ENCODE data around the gene ADAMTS6.

Gene ADAMTS6

DNA sequence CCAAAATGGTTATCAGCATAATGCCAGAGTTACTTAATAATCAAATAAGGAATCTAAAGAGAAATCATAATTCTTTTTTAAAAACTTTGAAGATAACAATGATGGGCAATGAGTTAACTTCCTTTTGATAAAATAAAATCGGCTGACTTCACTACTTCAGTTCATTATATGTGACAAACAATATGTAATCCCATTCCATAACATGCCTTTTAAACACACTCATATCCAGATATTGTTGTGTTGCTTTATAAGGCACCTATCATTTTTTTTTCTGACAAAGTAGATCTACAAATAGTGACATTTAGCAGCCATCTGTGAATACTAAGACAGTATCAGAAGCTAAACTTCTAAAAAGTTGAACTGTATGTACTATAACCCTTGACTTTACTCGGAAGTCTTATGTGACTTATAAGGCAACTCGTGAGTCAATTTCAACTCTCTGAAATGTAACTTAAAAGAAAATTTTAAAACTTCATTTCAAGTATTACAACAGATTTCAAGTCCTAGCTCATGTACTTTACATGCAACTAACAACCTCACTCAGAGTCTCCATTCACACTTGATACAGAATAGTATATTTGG, 7.5 kb downstream of the ADAMTS6 start:
- Histone ChIP-seq H3K4me1 (ENCODE audit: control insufficient read depth in 2 of 2, insufficient read depth in 1 of 2, low read depth in 1 of 2, low read length in 2 of 2) (no peaks in the 10 kb centered on the region), H3K9me3 (replicated peaks in 1 of 2; ENCODE audit: control insufficient read depth in 2 of 2, insufficient read depth in 1 of 2, low read depth in 1 of 2, low read length in 2 of 2) (no peaks in the 10 kb centered on the region), H3K4ac (ENCODE audit: low read length) (no peak overlapping the region), H2BK5ac (ENCODE audit: low read length) (no peak overlapping the region), H2BK120ac (ENCODE audit: low read depth, low read length) (no peak overlapping the region), H2BK12ac (ENCODE audit: low read length) (no peak overlapping the region), H3K18ac (ENCODE audit: low read length) (no peak overlapping the region), H4K91ac (ENCODE audit: low read depth, low read length, poor library complexity) (no peak overlapping the region), H2BK15ac (ENCODE audit: low read length) (no peak overlapping the region), H3K4me3 (ENCODE audit: low read length in 2 of 2) (no peak overlapping the region), H3K23ac (ENCODE audit: low read depth, low read length, poor library complexity) (no peak overlapping the region), H3K9ac (ENCODE audit: low read depth, low read length, poor library complexity) (no peak overlapping the region), H3K27ac (replicated peaks; ENCODE audit: low read length) (no peak overlapping the region), H3K36me3 (replicated peaks in 1 of 2; ENCODE audit: control insufficient read depth in 2 of 2, insufficient read depth in 2 of 2, low read length in 2 of 2) (no peaks in the 10 kb centered on the region), H2AK5ac (ENCODE audit: low read depth, low read length) (no peak overlapping the region), H3K14ac (ENCODE audit: low read length) (no peak overlapping the region), H3K79me1 (ENCODE audit: low read depth, low read length) (no peaks in the 10 kb centered on the region), H2AFZ (ENCODE audit: low read length) (no peak overlapping the region), H3K27me3 (ENCODE audit: control insufficient read depth in 3 of 3, insufficient read depth in 3 of 3, low read depth in 1 of 3, low read length in 3 of 3) (no peaks in the 10 kb centered on the region), H4K8ac (ENCODE audit: low read depth, low read length) (no peak overlapping the region), H3K4me2 (ENCODE audit: insufficient read depth, low read length, poor library complexity, severe bottlenecking) (no peak overlapping the region)
- WGBS, 2 donors (ENCODE audit: extremely low coverage in 2 of 2, insufficient read length in 2 of 2, insufficient replicate concordance in 1 of 2), result no CpG with 5 or more reads among the region's 3 CpGs
- DNase-seq (ENCODE audit: low spot score), result no peak

DNA sequence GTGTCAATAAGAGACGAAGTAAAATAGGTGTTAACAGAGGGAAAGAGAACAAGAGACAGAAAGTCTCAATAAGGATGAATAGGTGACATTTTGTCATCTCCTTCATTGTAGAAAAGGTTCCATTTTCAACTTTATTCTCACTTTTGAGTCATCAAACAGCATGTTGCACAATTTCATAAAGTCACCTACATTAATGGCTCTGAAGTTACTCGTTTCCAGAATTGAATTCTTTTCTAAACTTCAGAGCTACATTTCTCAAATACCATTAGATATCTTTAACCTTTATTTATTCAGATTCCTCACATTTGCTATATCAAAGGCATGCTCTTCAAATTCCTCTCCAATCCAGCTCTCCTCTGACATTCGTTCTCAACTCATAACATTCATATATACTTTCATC, 13.1 kb downstream of the ADAMTS6 start:
- no peak overlapping the region for H4K91ac ChIP-seq (ENCODE audit: low read depth, low read length, poor library complexity)
- no peaks in the 10 kb centered on the region for H3K9me3 ChIP-seq (replicated peaks in 1 of 2; ENCODE audit: control insufficient read depth in 2 of 2, insufficient read depth in 1 of 2, low read depth in 1 of 2, low read length in 2 of 2)
- DNase-seq (ENCODE audit: low spot score), result no peak
- H2BK120ac ChIP-seq (ENCODE audit: low read depth, low read length), result no peak overlapping the region
- H3K79me1 ChIP-seq (ENCODE audit: low read depth, low read length), result no peaks in the 10 kb centered on the region
- no peak overlapping the region for H3K23ac ChIP-seq (ENCODE audit: low read depth, low read length, poor library complexity)
- H4K8ac ChIP-seq (ENCODE audit: low read depth, low read length), result no peak overlapping the region
- no peak overlapping the region for H3K4me2 ChIP-seq (ENCODE audit: insufficient read depth, low read length, poor library complexity, severe bottlenecking)
- H2AK5ac ChIP-seq (ENCODE audit: low read depth, low read length), result no peak overlapping the region
- no peak overlapping the region for H2AFZ ChIP-seq (ENCODE audit: low read length)
- H3K9ac ChIP-seq (ENCODE audit: low read depth, low read length, poor library complexity), result no peak overlapping the region
- H3K4me1 ChIP-seq (ENCODE audit: control insufficient read depth in 2 of 2, insufficient read depth in 1 of 2, low read depth in 1 of 2, low read length in 2 of 2), result no peaks in the 10 kb centered on the region
- no peak overlapping the region for H2BK12ac ChIP-seq (ENCODE audit: low read length)
- no peak overlapping the region for H3K27ac ChIP-seq (replicated peaks; ENCODE audit: low read length)
- H2BK5ac ChIP-seq (ENCODE audit: low read length), result no peak overlapping the region
- no peak overlapping the region for H3K4ac ChIP-seq (ENCODE audit: low read length)
- no peak overlapping the region for H2BK15ac ChIP-seq (ENCODE audit: low read length)
- no peaks in the 10 kb centered on the region for H3K27me3 ChIP-seq (ENCODE audit: control insufficient read depth in 3 of 3, insufficient read depth in 3 of 3, low read depth in 1 of 3, low read length in 3 of 3)
- H3K36me3 ChIP-seq (replicated peaks in 1 of 2; ENCODE audit: control insufficient read depth in 2 of 2, insufficient read depth in 2 of 2, low read length in 2 of 2), result no peaks in the 10 kb centered on the region
- H3K18ac ChIP-seq (ENCODE audit: low read length), result no peak overlapping the region
- H3K14ac ChIP-seq (ENCODE audit: low read length), result no peak overlapping the region
- no peak overlapping the region for H3K4me3 ChIP-seq (ENCODE audit: low read length in 2 of 2)
- 100% methylated on average over 1 of the region's 3 CpGs; no CpG with 5 or more reads in 1 of the 2 donors for WGBS, 2 donors (ENCODE audit: extremely low coverage in 2 of 2, insufficient read length in 2 of 2, insufficient replicate concordance in 1 of 2)

DNA sequence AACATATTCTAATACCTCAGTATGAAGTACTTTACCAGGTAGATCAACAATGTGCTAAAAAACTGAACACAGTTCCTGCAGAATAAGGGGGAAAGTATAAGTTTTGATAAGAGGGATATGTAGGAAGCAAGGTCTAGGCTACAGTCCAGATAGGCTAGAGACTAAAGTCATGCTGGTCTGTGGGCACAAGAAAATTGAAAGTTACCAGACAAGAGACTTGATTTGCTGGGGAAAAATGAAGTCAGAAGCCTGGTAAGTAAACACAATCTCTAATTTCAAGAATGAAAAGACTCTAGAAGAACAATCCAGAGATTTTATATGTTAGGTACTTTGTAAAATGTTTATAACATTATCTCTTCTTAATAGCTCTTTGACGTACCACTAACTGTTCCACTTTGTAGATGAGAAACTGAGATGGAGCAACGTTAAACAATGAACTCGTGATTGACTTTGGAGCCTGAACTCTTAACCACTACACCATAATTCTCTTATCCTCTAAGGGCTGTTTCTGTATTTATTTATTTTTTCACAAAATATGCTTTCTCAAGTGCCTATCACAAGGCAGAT, 19.5 kb downstream of the ADAMTS6 start:
- Histone ChIP-seq H3K4ac (ENCODE audit: low read length) (no peak overlapping the region), H4K91ac (ENCODE audit: low read depth, low read length, poor library complexity) (no peak overlapping the region), H2BK120ac (ENCODE audit: low read depth, low read length) (no peak overlapping the region), H3K18ac (ENCODE audit: low read length) (no peak overlapping the region), H3K27ac (replicated peaks; ENCODE audit: low read length) (no peak overlapping the region), H3K23ac (ENCODE audit: low read depth, low read length, poor library complexity) (no peak overlapping the region), H3K4me3 (ENCODE audit: low read length in 2 of 2) (no peak overlapping the region), H3K4me2 (ENCODE audit: insufficient read depth, low read length, poor library complexity, severe bottlenecking) (no peak overlapping the region), H2BK5ac (ENCODE audit: low read length) (no peak overlapping the region), H2BK12ac (ENCODE audit: low read length) (no peak overlapping the region), H2AFZ (ENCODE audit: low read length) (no peak overlapping the region), H2BK15ac (ENCODE audit: low read length) (no peak overlapping the region), H3K79me1 (ENCODE audit: low read depth, low read length) (no peaks in the 10 kb centered on the region), H3K4me1 (ENCODE audit: control insufficient read depth in 2 of 2, insufficient read depth in 1 of 2, low read depth in 1 of 2, low read length in 2 of 2) (no peaks in the 10 kb centered on the region), H3K14ac (ENCODE audit: low read length) (no peak overlapping the region), H3K9me3 (replicated peaks in 1 of 2; ENCODE audit: control insufficient read depth in 2 of 2, insufficient read depth in 1 of 2, low read depth in 1 of 2, low read length in 2 of 2) (no peaks in the 10 kb centered on the region), H3K27me3 (ENCODE audit: control insufficient read depth in 3 of 3, insufficient read depth in 3 of 3, low read depth in 1 of 3, low read length in 3 of 3) (no peaks in the 10 kb centered on the region), H3K36me3 (replicated peaks in 1 of 2; ENCODE audit: control insufficient read depth in 2 of 2, insufficient read depth in 2 of 2, low read length in 2 of 2) (no peaks in the 10 kb centered on the region), H3K9ac (ENCODE audit: low read depth, low read length, poor library complexity) (no peak overlapping the region), H4K8ac (ENCODE audit: low read depth, low read length) (no peak overlapping the region), H2AK5ac (ENCODE audit: low read depth, low read length) (no peak overlapping the region)
- no peak for DNase-seq (ENCODE audit: low spot score)
- no CpG with 5 or more reads among the region's 3 CpGs for WGBS, 2 donors (ENCODE audit: extremely low coverage in 2 of 2, insufficient read length in 2 of 2, insufficient replicate concordance in 1 of 2)

DNA sequence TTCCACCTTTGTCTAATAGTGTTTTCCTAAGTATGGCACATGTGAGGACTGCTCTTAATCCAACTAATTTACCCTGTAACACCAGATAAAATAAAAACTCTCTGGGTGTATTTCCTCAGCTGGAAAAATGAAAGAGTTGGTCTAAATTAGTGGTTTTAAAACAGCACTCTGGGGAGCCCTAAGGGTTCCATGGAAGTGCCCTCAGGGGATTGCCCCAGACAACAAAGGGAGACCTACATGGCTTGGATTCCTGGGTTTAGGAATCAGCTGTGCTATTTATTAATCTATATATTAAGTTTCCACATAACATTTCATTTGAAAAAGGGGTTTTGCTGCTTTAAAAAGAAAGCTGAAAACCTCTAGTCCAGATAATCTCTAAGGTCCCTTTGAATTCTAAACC, 20.2 kb downstream of the ADAMTS6 start:
- Histone ChIP-seq H3K4me2 (ENCODE audit: insufficient read depth, low read length, poor library complexity, severe bottlenecking) (no peak overlapping the region), H3K36me3 (replicated peaks in 1 of 2; ENCODE audit: control insufficient read depth in 2 of 2, insufficient read depth in 2 of 2, low read length in 2 of 2) (no peaks in the 10 kb centered on the region), H2BK12ac (ENCODE audit: low read length) (no peak overlapping the region), H3K4me3 (ENCODE audit: low read length in 2 of 2) (no peak overlapping the region), H2AK5ac (ENCODE audit: low read depth, low read length) (no peak overlapping the region), H3K14ac (ENCODE audit: low read length) (no peak overlapping the region), H2BK15ac (ENCODE audit: low read length) (no peak overlapping the region), H3K27ac (replicated peaks; ENCODE audit: low read length) (no peak overlapping the region), H3K4me1 (ENCODE audit: control insufficient read depth in 2 of 2, insufficient read depth in 1 of 2, low read depth in 1 of 2, low read length in 2 of 2) (no peaks in the 10 kb centered on the region), H3K79me1 (ENCODE audit: low read depth, low read length) (no peaks in the 10 kb centered on the region), H2AFZ (ENCODE audit: low read length) (no peak overlapping the region), H3K4ac (ENCODE audit: low read length) (no peak overlapping the region), H3K9me3 (replicated peaks in 1 of 2; ENCODE audit: control insufficient read depth in 2 of 2, insufficient read depth in 1 of 2, low read depth in 1 of 2, low read length in 2 of 2) (no peaks in the 10 kb centered on the region), H3K23ac (ENCODE audit: low read depth, low read length, poor library complexity) (no peak overlapping the region), H4K8ac (ENCODE audit: low read depth, low read length) (no peak overlapping the region), H3K9ac (ENCODE audit: low read depth, low read length, poor library complexity) (no peak overlapping the region), H4K91ac (ENCODE audit: low read depth, low read length, poor library complexity) (no peak overlapping the region), H2BK5ac (ENCODE audit: low read length) (no peak overlapping the region), H3K18ac (ENCODE audit: low read length) (no peak overlapping the region), H3K27me3 (ENCODE audit: control insufficient read depth in 3 of 3, insufficient read depth in 3 of 3, low read depth in 1 of 3, low read length in 3 of 3) (no peaks in the 10 kb centered on the region), H2BK120ac (ENCODE audit: low read depth, low read length) (no peak overlapping the region)
- no peak for DNase-seq (ENCODE audit: low spot score)
